GM12878 (cell line): Measurements from ENCODE around the gene STAB2. TPM values are rescaled to one million over a fixed set of nuclear protein-coding genes. Genes with fewer than 3 reads are reported as not detected.

ENCODE experiments used
- ATAC-seq: fragments of 200-7000 bp; cut with Tn5 transposase; 3 replicates; pipeline ENCODE4 v1.9.1; 2020; ENCODE audit warnings: mild to moderate bottlenecking, moderate library complexity
- BruUV-seq: library from RNA; stranded (reverse); fragments of 400-500 nt; replicated peaks from 2 replicates; lab custom pipeline; 2021; lab: Mats Ljungman, UMichigan
- CTCF ChIA-PET: fragments of 300-600 bp; sonication (Branson Sonifier 250); formaldehyde crosslinking; extraction: SDS; loops from one replicate; lab custom pipeline; 2021; ENCODE audit warnings: inconsistent platforms; lab: Yijun Ruan, JAX
- POLR2A ChIA-PET: fragments of 350-600 bp; formaldehyde crosslinking; extraction: SDS; loops from one replicate; lab custom pipeline; 2021; ENCODE audit warnings: inconsistent platforms; lab: Charles Lee
- RAD21 ChIA-PET: fragments of 300-600 bp; sonication (Branson Sonifier 250); formaldehyde crosslinking; loops from one replicate; lab custom pipeline; 2023; ENCODE audit warnings: antibody characterized with exemption; ENCODE audit not compliant: unreplicated experiment; lab: Charles Lee
- SMC1A ChIA-PET: fragments of 300-600 bp; sonication (Branson Sonifier 250); formaldehyde crosslinking; loops from one replicate; lab custom pipeline; 2023; ENCODE audit not compliant: unreplicated experiment, uncharacterized antibody; lab: Charles Lee
- DNase-seq: peaks from one replicate; pipeline ENCODE4 v3.0.0-alpha.2; 2011; ENCODE audit warnings: low read depth, low spot score
- FAIRE-seq: peaks from 3 replicates; lab custom pipeline; 2011; peaks lifted over from hg19 to GRCh38; lab: Jason Lieb, UNC
- H2AFZ ChIP-seq: 2 replicates; pipeline ENCODE4 v1.6.0; 2011; ENCODE audit warnings: low read depth, low read length, control low read depth; ENCODE audit not compliant: control insufficient read depth
- H3K27ac ChIP-seq: 2 replicates; pipeline ENCODE4 v1.5.1; 2011; ENCODE audit warnings: control low read depth; ENCODE audit not compliant: control insufficient read depth, insufficient read depth
- H3K27me3 ChIP-seq, 2 experiments: replicated peaks in 1 of 2; 2 replicates each; pipeline versions ENCODE4 v1.6.0 to v1.6.1; 2011; ENCODE audit warnings: low read length in 1 of 2; ENCODE audit not compliant: control insufficient read depth in 2 of 2, insufficient read depth in 2 of 2
- H3K36me3 ChIP-seq, 2 experiments: 2 replicates each; pipeline ENCODE4 v1.5.1; 2011; ENCODE audit warnings: low read length in 1 of 2; ENCODE audit not compliant: control insufficient read depth in 2 of 2, insufficient read depth in 2 of 2
- H3K4me1 ChIP-seq: 2 replicates; pipeline ENCODE4 v1.6.1; 2011; ENCODE audit warnings: mild to moderate bottlenecking, low read length, moderate library complexity, mixed read lengths; ENCODE audit not compliant: control insufficient read depth, insufficient read depth
- H3K4me2 ChIP-seq: 2 replicates; pipeline ENCODE4 v1.6.0; 2011; ENCODE audit warnings: control low read depth; ENCODE audit not compliant: control insufficient read depth, insufficient read depth
- H3K4me3 ChIP-seq: fragments of 200-600 bp; sonication (generic); 2 replicates; pipeline ENCODE4 v1.5.1; 2016
- H3K79me2 ChIP-seq: 2 replicates; pipeline ENCODE4 v1.6.0; 2011; ENCODE audit warnings: low read length; ENCODE audit not compliant: control insufficient read depth, insufficient read depth
- H3K9ac ChIP-seq: 2 replicates; pipeline ENCODE4 v1.8.0; 2011; ENCODE audit warnings: low read length, control low read depth, mixed read lengths; ENCODE audit not compliant: control insufficient read depth, insufficient read depth
- H3K9me3 ChIP-seq: replicated peaks from 3 replicates; pipeline ENCODE4 v1.5.1; 2011; ENCODE audit warnings: mild to moderate bottlenecking, low read length; ENCODE audit not compliant: control insufficient read depth, insufficient read depth
- H4K20me1 ChIP-seq: 2 replicates; pipeline ENCODE4 v1.6.0; 2011; ENCODE audit not compliant: control insufficient read depth, insufficient read depth
- NR2C2 ChIP-seq: IDR thresholded peaks from 2 replicates; pipeline ENCODE4 v1.6.1; 2011; ENCODE audit warnings: borderline replicate concordance, low read depth; ENCODE audit not compliant: control insufficient read depth, insufficient read length
- whole genome bisulfite sequencing: methylation state at CpG from one replicate; pipeline ENCODE4 v1.1.6; 2016; ENCODE audit warnings: low lambda C conversion rate; ENCODE audit not compliant: insufficient replicate concordance, insufficient coverage; ENCODE audit errors: missing lambda C conversion rate; 5-methylcytosine and 5-hydroxymethylcytosine counted together
- in situ Hi-C: fragments of 300-500 bp; cut with MboI; formaldehyde crosslinking; loops from 9 replicates; pipeline ENCODE4 v1.14.3; 2018; ENCODE audit warnings: mixed read lengths
- intact Hi-C: fragments of 100-400 bp; cut with micrococcal nuclease; formaldehyde crosslinking; loops from one replicate; pipeline ENCODE4 v1.14.2; 2022; ENCODE audit not compliant: unreplicated experiment
- polyA plus RNA-seq, 11 experiments: library from polyadenylated mRNA; depleted of rRNA in 4 of 11; unstranded in 6 of 11; stranded (reverse) in 5 of 11; fragments of >200 nt; fragmentation: Nextera tagmentation in 4 of 11; fragmentation: Illumina TruSeq in 1 of 11; extraction: Ambion mirVana in 4 of 11; extraction: Trizol in 1 of 11; gene quantifications; 1 replicate in 1 of 11; 2 replicates in 10 of 11; pipeline versions ENCODE4 v1.2.1 to v1.2.3, GENCODE V29; 2011 to 2016; ENCODE audit warnings: inconsistent platforms in 2 of 11, missing spikeins in 2 of 11, low read depth in 1 of 11
- total RNA-seq, 4 experiments: library from RNA; depleted of rRNA in 3 of 4; stranded (reverse); fragments of >200 nt in 3 of 4; fragmentation: Illumina TruSeq in 1 of 4; extraction: Trizol in 1 of 4; gene quantifications; 2 replicates each; pipeline versions ENCODE4 v1.2.1 to v1.2.3, GENCODE V29; 2013 to 2021
- TF ChIP-seq, protein P1 (sequence below): IDR thresholded peaks from 2 replicates; pipeline ENCODE4 v1.6.1; 2012; ENCODE audit warnings: low read depth, low read length, improper control_type of control experiment
- TF ChIP-seq, protein P2 (sequence below): fragments of 450-650 bp; IDR thresholded peaks from 2 replicates; pipeline ENCODE4 v1.6.1; 2017; ENCODE audit warnings: mild to moderate bottlenecking, moderate library complexity
- TF ChIP-seq, protein P3 (sequence below): IDR thresholded peaks from 2 replicates; pipeline ENCODE4 v1.6.1; 2011; ENCODE audit warnings: borderline replicate concordance, low read depth, mild to moderate bottlenecking, moderate library complexity, mixed read lengths, low read length; ENCODE audit not compliant: insufficient read depth; ENCODE audit errors: extremely low read length

Gene STAB2
- total and polyA plus RNA-seq, 10 of the 15 experiments (the other 5 are each of a cell fraction or from before 2014, with no cell fraction given): 0.37 TPM; not detected in 9

DNA sequence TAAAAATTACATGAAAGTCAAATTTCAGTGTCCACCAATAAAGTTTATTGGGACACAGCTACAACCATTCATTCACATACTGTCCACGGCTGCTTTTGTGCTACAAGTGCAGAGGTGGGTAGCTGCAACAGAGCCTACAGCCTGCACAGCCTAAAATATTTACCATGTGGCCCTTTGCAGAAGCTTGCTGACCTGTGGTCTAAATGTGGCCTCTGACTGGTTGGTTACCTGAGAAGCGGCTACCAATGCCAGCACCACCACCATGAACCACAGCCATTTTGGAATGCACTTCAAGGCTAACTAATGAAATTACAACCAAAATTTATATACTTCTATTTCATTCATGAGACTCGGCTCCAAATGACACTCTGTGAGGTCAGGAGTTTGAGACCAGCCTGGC, 195.3 kb downstream of the STAB2 start:
- DNase-seq (no peak), ATAC-seq (no peak), FAIRE-seq (no peak)
- in situ Hi-C loops: no loop called here
- H3K36me3 ChIP-seq: peaks cover 5 to 12% of the 10 kb centered on the region in 2 experiments; a peak in 2 of 4 replicates
- no peaks in the 10 kb centered on the region for H3K79me2 ChIP-seq
- POLR2A ChIA-PET: no interaction called here
- no peak overlapping the region for H3K4me2 ChIP-seq
- H4K20me1 ChIP-seq: no peaks in the 10 kb centered on the region
- SMC1A ChIA-PET: interaction anchor here (1.5 kb wide), 1 partner anchor 9 kb away, joined by 4 read pairs; no protein-coding TSS in a partner anchor
- no peak overlapping the region for H3K4me3 ChIP-seq
- RAD21 ChIA-PET: no interaction called here
- no peak overlapping the region for H3K27ac ChIP-seq
- H3K4me1 ChIP-seq: no peaks in the 10 kb centered on the region
- no peaks in the 10 kb centered on the region for H3K9me3 ChIP-seq
- WGBS: 97% methylated on average over 3 of the region's 3 CpGs
- H3K27me3 ChIP-seq: no peaks in the 10 kb centered on the region
- intact Hi-C loops: no loop called here
- H3K9ac ChIP-seq: no peak overlapping the region
- no peak overlapping the region for H2AFZ ChIP-seq
- no TSS peak for BruUV-seq
- TF ChIP-seq, protein P1, sequence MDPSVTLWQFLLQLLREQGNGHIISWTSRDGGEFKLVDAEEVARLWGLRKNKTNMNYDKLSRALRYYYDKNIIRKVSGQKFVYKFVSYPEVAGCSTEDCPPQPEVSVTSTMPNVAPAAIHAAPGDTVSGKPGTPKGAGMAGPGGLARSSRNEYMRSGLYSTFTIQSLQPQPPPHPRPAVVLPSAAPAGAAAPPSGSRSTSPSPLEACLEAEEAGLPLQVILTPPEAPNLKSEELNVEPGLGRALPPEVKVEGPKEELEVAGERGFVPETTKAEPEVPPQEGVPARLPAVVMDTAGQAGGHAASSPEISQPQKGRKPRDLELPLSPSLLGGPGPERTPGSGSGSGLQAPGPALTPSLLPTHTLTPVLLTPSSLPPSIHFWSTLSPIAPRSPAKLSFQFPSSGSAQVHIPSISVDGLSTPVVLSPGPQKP: no peak
- TF ChIP-seq, protein P2, sequence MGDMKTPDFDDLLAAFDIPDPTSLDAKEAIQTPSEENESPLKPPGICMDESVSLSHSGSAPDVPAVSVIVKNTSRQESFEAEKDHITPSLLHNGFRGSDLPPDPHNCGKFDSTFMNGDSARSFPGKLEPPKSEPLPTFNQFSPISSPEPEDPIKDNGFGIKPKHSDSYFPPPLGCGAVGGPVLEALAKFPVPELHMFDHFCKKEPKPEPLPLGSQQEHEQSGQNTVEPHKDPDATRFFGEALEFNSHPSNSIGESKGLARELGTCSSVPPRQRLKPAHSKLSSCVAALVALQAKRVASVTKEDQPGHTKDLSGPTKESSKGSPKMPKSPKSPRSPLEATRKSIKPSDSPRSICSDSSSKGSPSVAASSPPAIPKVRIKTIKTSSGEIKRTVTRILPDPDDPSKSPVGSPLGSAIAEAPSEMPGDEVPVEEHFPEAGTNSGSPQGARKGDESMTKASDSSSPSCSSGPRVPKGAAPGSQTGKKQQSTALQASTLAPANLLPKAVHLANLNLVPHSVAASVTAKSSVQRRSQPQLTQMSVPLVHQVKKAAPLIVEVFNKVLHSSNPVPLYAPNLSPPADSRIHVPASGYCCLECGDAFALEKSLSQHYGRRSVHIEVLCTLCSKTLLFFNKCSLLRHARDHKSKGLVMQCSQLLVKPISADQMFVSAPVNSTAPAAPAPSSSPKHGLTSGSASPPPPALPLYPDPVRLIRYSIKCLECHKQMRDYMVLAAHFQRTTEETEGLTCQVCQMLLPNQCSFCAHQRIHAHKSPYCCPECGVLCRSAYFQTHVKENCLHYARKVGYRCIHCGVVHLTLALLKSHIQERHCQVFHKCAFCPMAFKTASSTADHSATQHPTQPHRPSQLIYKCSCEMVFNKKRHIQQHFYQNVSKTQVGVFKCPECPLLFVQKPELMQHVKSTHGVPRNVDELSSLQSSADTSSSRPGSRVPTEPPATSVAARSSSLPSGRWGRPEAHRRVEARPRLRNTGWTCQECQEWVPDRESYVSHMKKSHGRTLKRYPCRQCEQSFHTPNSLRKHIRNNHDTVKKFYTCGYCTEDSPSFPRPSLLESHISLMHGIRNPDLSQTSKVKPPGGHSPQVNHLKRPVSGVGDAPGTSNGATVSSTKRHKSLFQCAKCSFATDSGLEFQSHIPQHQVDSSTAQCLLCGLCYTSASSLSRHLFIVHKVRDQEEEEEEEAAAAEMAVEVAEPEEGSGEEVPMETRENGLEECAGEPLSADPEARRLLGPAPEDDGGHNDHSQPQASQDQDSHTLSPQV: no peak
- TF ChIP-seq NR2C2: no peak
- TF ChIP-seq, protein P3, sequence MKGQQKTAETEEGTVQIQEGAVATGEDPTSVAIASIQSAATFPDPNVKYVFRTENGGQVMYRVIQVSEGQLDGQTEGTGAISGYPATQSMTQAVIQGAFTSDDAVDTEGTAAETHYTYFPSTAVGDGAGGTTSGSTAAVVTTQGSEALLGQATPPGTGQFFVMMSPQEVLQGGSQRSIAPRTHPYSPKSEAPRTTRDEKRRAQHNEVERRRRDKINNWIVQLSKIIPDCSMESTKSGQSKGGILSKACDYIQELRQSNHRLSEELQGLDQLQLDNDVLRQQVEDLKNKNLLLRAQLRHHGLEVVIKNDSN: no peak
- CTCF ChIA-PET: interaction anchor here (0.7 kb wide), 1 partner anchor 9 kb away, joined by 3 read pairs; no protein-coding TSS in a partner anchor
